K562 (cell line): ENCODE data around the gene GYS1. TPM values are rescaled to one million over a fixed set of nuclear protein-coding genes. Genes with fewer than 3 reads are reported as not detected.

Source experiments
- ATF1 ChIP-seq, 2 experiments: fragments of 450-650 bp in 1 of 2; IDR thresholded peaks; 2 replicates each; pipeline ENCODE4 v1.6.1; 2016; ENCODE audit warnings: missing compliant biosample characterization in 1 of 2, missing genetic modification characterization in 1 of 2
- ATF7 ChIP-seq: fragments of 450-650 bp; IDR thresholded peaks from 2 replicates; pipeline ENCODE4 v1.7.1; 2014; ENCODE audit warnings: mild to moderate bottlenecking, moderate library complexity
- BRD9 ChIP-seq: fragments of 450-650 bp; IDR thresholded peaks from 2 replicates; pipeline ENCODE4 v1.6.1; 2018; ENCODE audit warnings: low read depth; ENCODE audit not compliant: partially characterized antibody
- ESRRA ChIP-seq: fragments of 450-650 bp; IDR thresholded peaks from 2 replicates; pipeline ENCODE4 v1.6.1; 2014; ENCODE audit warnings: low read depth, mild to moderate bottlenecking, moderate library complexity, borderline replicate concordance
- ILF3 ChIP-seq: fragments of 450-650 bp; IDR thresholded peaks from 2 replicates; pipeline ENCODE4 v1.6.1; 2018; ENCODE audit warnings: antibody characterized with exemption, mild to moderate bottlenecking, moderate library complexity, borderline replicate concordance
- MXI1 ChIP-seq: IDR thresholded peaks from 2 replicates; pipeline ENCODE4 v1.6.1; 2011; ENCODE audit warnings: low read depth, mild to moderate bottlenecking, improper control_type of control experiment, low read length
- NCOA2 ChIP-seq, 2 experiments: fragments of 450-650 bp; IDR thresholded peaks; 2 replicates each; pipeline ENCODE4 v1.6.1; 2018; ENCODE audit warnings: mild to moderate bottlenecking in 2 of 2, moderate library complexity in 1 of 2; ENCODE audit not compliant: partially characterized antibody in 2 of 2
- NELFE ChIP-seq: IDR thresholded peaks from 2 replicates; pipeline ENCODE4 v1.6.1; 2011; ENCODE audit warnings: mild to moderate bottlenecking; ENCODE audit not compliant: insufficient read depth, insufficient read length
- NR2C2 ChIP-seq, 2 experiments: fragments of 200-800 bp in 1 of 2; sonication (Bioruptor generic) in 1 of 2; sonication (generic) in 1 of 2; formaldehyde crosslinking in 1 of 2; IDR thresholded peaks; 2 replicates each; pipeline versions ENCODE4 v1.6.1 to v1.8.0; 2016 to 2022; ENCODE audit warnings: mild to moderate bottlenecking in 1 of 2, missing compliant biosample characterization in 1 of 2, missing genetic modification characterization in 1 of 2, missing genetic modification reagents in 1 of 2
- NRF1 ChIP-seq, 2 experiments: fragments of 450-650 bp; IDR thresholded peaks in 1 of 2; conservative IDR thresholded peaks in 1 of 2; 2 replicates each; pipeline ENCODE4 v1.6.1; 2014; ENCODE audit warnings: mild to moderate bottlenecking in 2 of 2
- PKNOX1 ChIP-seq: fragments of 450-650 bp; IDR thresholded peaks from 2 replicates; pipeline ENCODE4 v1.6.1; 2016
- POLR2AphosphoS5 ChIP-seq: IDR thresholded peaks from 2 replicates; pipeline ENCODE4 v1.6.1; 2011; ENCODE audit warnings: mild to moderate bottlenecking, low read depth, low read length, moderate library complexity; ENCODE audit not compliant: control insufficient read depth, insufficient read depth
- PRMT5 ChIP-seq: sonication (generic); formaldehyde crosslinking; IDR thresholded peaks from 2 replicates; pipeline ENCODE4 v1.5.0; 2020; ENCODE audit warnings: missing genetic modification reagents
- RBFOX2 ChIP-seq: fragments of 200-400 bp; formaldehyde crosslinking; IDR thresholded peaks from 2 replicates; pipeline ENCODE4 v1.6.1; 2017; ENCODE audit warnings: low read depth, mild to moderate bottlenecking, low read length, moderate library complexity
- RNF219 ChIP-seq: fragments of 250-450 bp; sonication (Bioruptor Pico); IDR thresholded peaks from 2 replicates; pipeline ENCODE4 v1.5.0; 2022; ENCODE audit warnings: mild to moderate bottlenecking
- TARDBP ChIP-seq: fragments of 450-650 bp; IDR thresholded peaks from 2 replicates; pipeline ENCODE4 v1.6.1; 2016
- TBP ChIP-seq: optimal IDR thresholded peaks from 2 replicates; pipeline ENCODE3; 2011; ENCODE audit warnings: low read depth, low read length, improper control_type of control experiment
- TFAM ChIP-seq: fragments of 250-450 bp; sonication (Bioruptor Pico); conservative IDR thresholded peaks from 2 replicates; pipeline ENCODE4 v1.5.0; 2021; ENCODE audit warnings: mild to moderate bottlenecking, moderate library complexity
- TFE3 ChIP-seq: fragments of 450-650 bp; formaldehyde crosslinking; IDR thresholded peaks from 2 replicates; pipeline ENCODE4 v1.4.0; 2020; ENCODE audit warnings: mild to moderate bottlenecking, mixed read lengths
- ZBTB5 ChIP-seq: fragments of 450-650 bp; IDR thresholded peaks from 2 replicates; pipeline ENCODE4 v1.6.1; 2017; ENCODE audit warnings: antibody characterized with exemption
- polyA plus RNA-seq, 8 experiments: library from polyadenylated mRNA; depleted of rRNA in 4 of 8; stranded (reverse) in 5 of 8; unstranded in 3 of 8; fragments of >200 nt; fragmentation: Nextera tagmentation in 2 of 8; fragmentation: Illumina TruSeq in 1 of 8; extraction: Ambion mirVana in 2 of 8; extraction: Trizol in 1 of 8; gene quantifications; 2 replicates each; pipeline versions ENCODE4 v1.2.1 to v1.2.3, GENCODE V29; 2011 to 2014; ENCODE audit warnings: inconsistent platforms in 1 of 8, missing spikeins in 1 of 8
- total RNA-seq, 7 experiments: library from RNA; depleted of rRNA in 6 of 7; stranded (reverse); fragments of >200 nt in 6 of 7; fragmentation: Illumina TruSeq in 2 of 7; extraction: Trizol in 2 of 7; gene quantifications; 2 replicates each; pipeline versions ENCODE4 v1.2.1 to v1.2.3, GENCODE V29; 2011 to 2021; ENCODE audit warnings: low replicate concordance in 1 of 7

Gene GYS1
- total and polyA plus RNA-seq, 9 of the 15 experiments (the other 6 are each of a cell fraction or from before 2014, with no cell fraction given): 1.9 to 31.1 (median 15.2) TPM

- TF ChIP-seq ATF1 (CRISPR knock-in tag; IDR thresholded peaks at IDR 0.05) (no peak), ATF1 (tag; IDR thresholded peaks at IDR 0.05) (peak; percentile 74), RNF219 (no peak), NELFE (no peak), NCOA2 (IDR thresholded peaks at IDR 0.05; ENCODE audit: partially characterized antibody in 2 of 2) (no peak), PRMT5 (no peak), TARDBP (no peak), ESRRA (peak; percentile 79), RBFOX2 (peak; percentile 52), NR2C2 (CRISPR knock-in tag; IDR thresholded peaks at IDR 0.05) (no peak), NR2C2 (tag; IDR thresholded peaks at IDR 0.05) (0 out of 2 replicates have a peak, but pooled peaks have one; percentile 29), ILF3 (no peak), BRD9 (no peak), TFAM (CRISPR knock-in tag) (no peak), POLR2AphosphoS5 (0 out of 2 replicates have a peak, but pooled peaks have one; percentile 14), MXI1 (no peak), ZBTB5 (no peak), TBP (no peak), ATF7 (peak; percentile 89), TFE3 (peak; percentile 15; the same call in 1 of the 2 replicates), NRF1 (conservative IDR thresholded peaks at IDR 0.05 in 1 of 2, IDR thresholded peaks at IDR 0.05 in 1 of 2) (peak in 1 of 2 experiments; percentile 30; a peak in 1 of 4 replicates), PKNOX1 (peak; percentile 29; the same call in 1 of the 2 replicates)
These were observed 21.2 kb upstream of the GYS1 start (continued) for GRCh38 chr19:49014123-49014869.
